NB4 (cell line): ENCODE measurements around the gene RBM33.

ENCODE experiments used
- DNase-seq: peaks from one replicate; pipeline ENCODE4 v3.0.0; 2010; ENCODE audit warnings: low read depth
- H3K4me3 ChIP-seq: one replicate; pipeline ENCODE4 v1.5.1; 2011; ENCODE audit warnings: mild to moderate bottlenecking, low read depth, low read length, moderate library complexity
- CTCF ChIP-seq: IDR thresholded peaks from one replicate; pipeline ENCODE4 v1.5.1; 2012; ENCODE audit warnings: low read depth, low read length
- MAX ChIP-seq: IDR thresholded peaks from 2 replicates; pipeline ENCODE4 v1.6.1; 2011; ENCODE audit warnings: low read depth, low read length
- MYC ChIP-seq: IDR thresholded peaks from 2 replicates; pipeline ENCODE4 v1.6.1; 2011; ENCODE audit warnings: low read depth, low read length
- POLR2A ChIP-seq: IDR thresholded peaks from 2 replicates; pipeline ENCODE4 v1.6.1; 2011; ENCODE audit warnings: mild to moderate bottlenecking; ENCODE audit not compliant: insufficient read length; ENCODE audit errors: extremely low read depth

Gene RBM33

GRCh38 chr7:155751409-155751808, 106.9 kb downstream of the RBM33 start:
- TF ChIP-seq CTCF (no peak), MYC (no peak), MAX (no peak), POLR2A (no peak)
- H3K4me3 ChIP-seq = no peak overlapping the region
- no peak for DNase-seq

- H3K4me3 ChIP-seq = no peak overlapping the region
- DNase-seq = no peak
- no peak for TF ChIP-seq MAX
- no peak for TF ChIP-seq MYC
- no peak for TF ChIP-seq POLR2A
- no peak for TF ChIP-seq CTCF
Observed at GRCh38 chr7:155752756-155753445, 108.4 kb downstream of the RBM33 start.

- DNase-seq = no peak
- TF ChIP-seq POLR2A = no peak
- TF ChIP-seq MYC = no peak
- TF ChIP-seq CTCF = no peak
- no peak for TF ChIP-seq MAX
- H3K4me3 ChIP-seq = no peak overlapping the region
Observed at GRCh38 chr7:155753446-155753965, 109.0 kb downstream of the RBM33 start.

- TF ChIP-seq MYC (no peak), POLR2A (no peak), MAX (no peak), CTCF (no peak)
- H3K4me3 ChIP-seq = no peak overlapping the region
- DNase-seq = no peak
Observed at GRCh38 chr7:155754165-155754564, 109.7 kb downstream of the RBM33 start.

GRCh38 chr7:155755026-155755425, 110.6 kb downstream of the RBM33 start:
- no peak for DNase-seq
- no peak for TF ChIP-seq MYC
- TF ChIP-seq POLR2A = no peak
- no peak for TF ChIP-seq CTCF
- TF ChIP-seq MAX = no peak
- H3K4me3 ChIP-seq = no peak overlapping the region
